CD8-positive, alpha-beta memory T cell (primary cell): Measurements from ENCODE around the gene EGFR. TPM values are rescaled to one million over a fixed set of nuclear protein-coding genes. Genes with fewer than 3 reads are reported as not detected.

Experiments
- CTCF ChIA-PET: fragments of 350-600 bp; sonication (Branson Sonifier 250); formaldehyde crosslinking; loops from one replicate; lab custom pipeline; 2021; ENCODE audit warnings: antibody characterized with exemption; lab: Charles Lee
- POLR2A ChIA-PET: fragments of 350-600 bp; sonication (Branson Sonifier 250); formaldehyde crosslinking; loops from one replicate; lab custom pipeline; 2021; ENCODE audit warnings: antibody characterized with exemption; lab: Charles Lee
- DNase-seq, 5 donors: peaks; one replicate each; pipeline versions ENCODE4 v3.0.0 to v3.0.0-alpha.2; 2020 to 2022; ENCODE audit warnings: mixed read lengths in 1 of 5
- H3K27ac ChIP-seq: one replicate; pipeline ENCODE4 v1.7.0; 2013; ENCODE audit warnings: low read depth, mild to moderate bottlenecking, low read length, moderate library complexity
- H3K27me3 ChIP-seq: 2 replicates; pipeline ENCODE4 v1.7.0; 2013; ENCODE audit warnings: low read length, mild to moderate bottlenecking; ENCODE audit not compliant: insufficient read depth, poor library complexity, severe bottlenecking
- H3K36me3 ChIP-seq: 2 replicates; pipeline ENCODE4 v1.7.0; 2013; ENCODE audit warnings: mild to moderate bottlenecking, low read length, moderate library complexity; ENCODE audit not compliant: insufficient read depth
- H3K4me1 ChIP-seq: 2 replicates; pipeline ENCODE4 v1.7.0; 2013; ENCODE audit warnings: mild to moderate bottlenecking, low read length, moderate library complexity; ENCODE audit not compliant: insufficient read depth
- H3K4me3 ChIP-seq: 2 replicates; pipeline ENCODE4 v1.7.0; 2013; ENCODE audit warnings: mild to moderate bottlenecking, low read length
- H3K9me3 ChIP-seq: 2 replicates; pipeline ENCODE4 v1.7.0; 2013; ENCODE audit warnings: mild to moderate bottlenecking, low read length
- H3K27ac Mint-ChIP-seq, 8 donors: one replicate each; pipeline ENCODE4 v1.8.0; 2020 to 2021; ENCODE audit warnings: mixed read lengths in 8 of 8, mild to moderate bottlenecking in 6 of 8, inconsistent platforms in 3 of 8, moderate library complexity in 3 of 8
- H3K27me3 Mint-ChIP-seq, 2 donors: one replicate each; pipeline ENCODE4 v1.8.0; 2020 to 2021; ENCODE audit warnings: mixed read lengths in 2 of 2, mild to moderate bottlenecking in 1 of 2, moderate library complexity in 1 of 2
- H3K36me3 Mint-ChIP-seq, 3 donors: one replicate each; pipeline ENCODE4 v1.8.0; 2020 to 2021; ENCODE audit warnings: mixed read lengths in 3 of 3, inconsistent platforms in 1 of 3, mild to moderate bottlenecking in 1 of 3
- H3K4me1 Mint-ChIP-seq, 3 donors: one replicate each; pipeline ENCODE4 v1.8.0; 2020 to 2021; ENCODE audit warnings: mixed read lengths in 3 of 3, inconsistent platforms in 1 of 3, mild to moderate bottlenecking in 1 of 3
- H3K4me3 Mint-ChIP-seq, 7 donors: one replicate each; pipeline ENCODE4 v1.8.0; 2020 to 2021; ENCODE audit warnings: mixed read lengths in 7 of 7, mild to moderate bottlenecking in 6 of 7, moderate library complexity in 4 of 7, inconsistent platforms in 2 of 7
- H3K9me3 Mint-ChIP-seq, 5 donors: one replicate each; pipeline ENCODE4 v1.8.0; 2020 to 2022; ENCODE audit warnings: mixed read lengths in 5 of 5, mild to moderate bottlenecking in 3 of 5, moderate library complexity in 2 of 5, inconsistent platforms in 1 of 5
- polyA plus RNA-seq: library from polyadenylated mRNA; unstranded; fragments of 300-500 nt; fragmentation: Illumina TruSeq; gene quantifications from one replicate; pipeline ENCODE4 v1.2.3, GENCODE V29; 2021
- total RNA-seq, 2 experiments: library from RNA; stranded (reverse); gene quantifications; one replicate each; pipeline ENCODE4 v1.2.3, GENCODE V29; 2021

Gene EGFR
- total and polyA plus RNA-seq, 3 experiments from 2014 or later: not detected

DNA sequence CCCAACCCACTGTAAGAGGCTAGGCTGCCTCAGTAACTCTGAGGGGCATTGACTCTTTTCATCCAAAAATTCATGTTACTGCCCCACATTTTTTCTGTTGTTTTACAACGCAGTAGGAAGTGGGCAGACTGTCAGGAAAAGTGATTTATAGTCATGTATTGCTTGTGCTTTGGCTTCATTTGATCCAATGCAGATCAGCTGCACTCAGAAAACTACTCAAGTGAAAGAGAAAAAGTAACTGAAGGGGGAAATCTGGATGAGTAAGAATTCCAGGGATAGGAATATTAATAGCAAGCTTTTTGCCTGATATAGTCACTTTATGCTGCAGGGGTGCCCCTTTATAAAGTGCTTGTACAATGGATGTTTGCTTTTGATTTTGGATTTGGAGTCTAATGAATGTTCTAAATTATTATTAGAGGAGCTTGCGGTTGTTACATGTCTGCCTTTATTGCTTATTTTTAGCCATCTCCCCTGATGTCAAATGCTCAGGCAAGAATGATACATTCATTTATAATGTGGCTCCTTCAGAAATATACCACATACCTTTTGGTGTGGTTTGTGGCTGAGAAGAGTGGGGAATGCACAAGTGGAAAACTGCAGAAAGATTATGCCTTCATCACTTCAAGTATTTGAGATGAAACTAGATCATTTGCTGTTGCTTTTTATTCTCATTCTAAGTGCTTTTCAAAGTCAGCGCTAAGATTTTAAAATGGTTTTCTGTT is 86.1 kb downstream of the EGFR start:
- DNase-seq: no peak
- Histone ChIP-seq H3K4me1 (no peaks in the 10 kb centered on the region), H3K27ac (no peak overlapping the region), H3K27me3 (no peaks in the 10 kb centered on the region), H3K36me3 (no peaks in the 10 kb centered on the region), H3K9me3 (no peaks in the 10 kb centered on the region), H3K4me3 (no peak overlapping the region)
- Mint-ChIP-seq H3K27ac (no peak overlapping the region), H3K4me1 (peaks cover 0 to 10% (median 9%) of the 10 kb centered on the region in 3 donors), H3K27me3 (peaks cover 16 to 30% of the 10 kb centered on the region in 2 donors), H3K36me3 (peaks cover 0 to 3% (median 0%) of the 10 kb centered on the region in 3 donors), H3K9me3 (no peaks in the 10 kb centered on the region), H3K4me3 (no peak overlapping the region)
- CTCF ChIA-PET: no interaction called here
- POLR2A ChIA-PET: no interaction called here

DNA sequence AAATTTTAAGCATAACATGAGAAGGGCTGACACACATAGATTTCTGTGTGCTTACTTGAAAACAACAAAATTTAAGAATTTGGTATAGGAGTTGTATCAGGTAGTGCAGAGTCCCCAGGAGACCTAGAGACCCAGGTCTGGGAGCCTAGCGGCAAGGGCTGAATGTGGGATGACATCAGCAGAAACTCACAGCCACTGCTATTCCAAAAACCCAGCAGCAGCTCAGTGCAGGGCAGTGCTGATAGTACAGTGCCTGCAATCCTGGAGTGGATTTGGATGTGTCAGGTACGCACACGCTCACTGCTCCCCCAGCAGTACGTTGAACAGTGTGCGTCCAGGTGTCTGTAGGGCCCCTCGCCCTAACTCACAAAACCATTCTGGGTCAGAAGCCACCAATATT is 87.1 kb downstream of the EGFR start:
- no peaks in the 10 kb centered on the region for H3K4me1 ChIP-seq
- no peaks in the 10 kb centered on the region for H3K36me3 ChIP-seq
- no peak overlapping the region for H3K27ac ChIP-seq
- H3K27me3 ChIP-seq: no peaks in the 10 kb centered on the region
- CTCF ChIA-PET: no interaction called here
- H3K4me1 Mint-ChIP-seq: peaks cover 0 to 10% (median 9%) of the 10 kb centered on the region in 3 donors
- no peak overlapping the region for H3K4me3 ChIP-seq
- H3K9me3 Mint-ChIP-seq: no peaks in the 10 kb centered on the region
- DNase-seq: no peak
- peaks cover 16 to 37% of the 10 kb centered on the region in 2 donors for H3K27me3 Mint-ChIP-seq
- H3K36me3 Mint-ChIP-seq: peaks cover 0 to 3% (median 0%) of the 10 kb centered on the region in 3 donors
- no peak overlapping the region for H3K27ac Mint-ChIP-seq
- POLR2A ChIA-PET: no interaction called here
- H3K9me3 ChIP-seq: no peaks in the 10 kb centered on the region
- H3K4me3 Mint-ChIP-seq: no peak overlapping the region

DNA sequence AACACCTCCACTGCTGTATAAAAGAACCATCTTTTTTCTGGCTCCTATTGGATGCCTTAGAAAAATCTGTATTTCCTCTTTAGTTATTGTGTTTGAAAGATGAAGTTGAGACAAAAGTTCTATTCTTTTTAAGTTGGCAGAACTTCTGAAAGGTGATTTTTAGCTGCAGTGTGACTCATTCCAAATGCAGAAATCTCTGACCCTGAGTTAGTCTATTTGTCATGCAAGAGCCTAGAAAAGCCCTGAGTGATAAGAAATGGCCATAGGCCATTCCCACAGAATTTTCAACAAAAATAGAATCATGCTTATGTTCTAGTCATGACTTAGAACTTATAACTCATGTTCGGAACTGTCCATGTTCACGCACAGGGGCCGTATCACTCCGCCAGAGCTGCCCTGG is 89.1 kb downstream of the EGFR start:
- ChIA-PET CTCF (no interaction called here), POLR2A (no interaction called here)
- H3K9me3 Mint-ChIP-seq: no peaks in the 10 kb centered on the region
- no peak for DNase-seq
- H3K27ac Mint-ChIP-seq: no peak overlapping the region
- peaks cover 0 to 10% (median 9%) of the 10 kb centered on the region in 3 donors for H3K4me1 Mint-ChIP-seq
- Histone ChIP-seq H3K27ac (no peak overlapping the region), H3K4me1 (no peaks in the 10 kb centered on the region), H3K9me3 (no peaks in the 10 kb centered on the region), H3K27me3 (no peaks in the 10 kb centered on the region), H3K4me3 (no peak overlapping the region), H3K36me3 (no peaks in the 10 kb centered on the region)
- H3K4me3 Mint-ChIP-seq: no peak overlapping the region
- H3K36me3 Mint-ChIP-seq: peaks cover 0 to 3% (median 0%) of the 10 kb centered on the region in 3 donors
- H3K27me3 Mint-ChIP-seq: peaks cover 8 to 30% of the 10 kb centered on the region in 2 donors

DNA sequence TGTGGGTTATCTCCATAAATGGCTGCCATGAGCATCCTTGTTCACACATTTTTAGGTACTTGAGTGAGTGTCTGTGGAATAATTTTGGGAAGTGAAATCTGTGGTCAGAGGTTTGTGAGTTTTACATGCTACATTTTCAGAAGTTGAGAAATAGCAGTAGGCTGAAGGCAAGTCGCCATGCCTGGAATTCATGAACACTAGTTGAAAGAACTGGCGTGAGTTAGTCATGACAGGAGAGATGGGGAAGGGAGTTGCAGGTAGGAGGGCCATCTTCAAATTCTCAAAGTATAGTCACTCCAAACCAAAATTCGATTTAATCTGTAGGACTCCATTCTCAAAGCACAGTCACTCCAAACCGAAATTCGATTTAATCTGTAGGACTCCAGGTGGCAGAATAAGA is 89.6 kb downstream of the EGFR start:
- H3K9me3 ChIP-seq: no peaks in the 10 kb centered on the region
- H3K27me3 ChIP-seq: no peaks in the 10 kb centered on the region
- no peak overlapping the region for H3K27ac Mint-ChIP-seq
- peaks cover 0 to 3% (median 0%) of the 10 kb centered on the region in 3 donors for H3K36me3 Mint-ChIP-seq
- H3K36me3 ChIP-seq: no peaks in the 10 kb centered on the region
- H3K4me1 Mint-ChIP-seq: peaks cover 3 to 14% (median 12%) of the 10 kb centered on the region in 3 donors
- H3K27me3 Mint-ChIP-seq: peaks cover 8 to 33% of the 10 kb centered on the region in 2 donors
- no peak overlapping the region for H3K4me3 ChIP-seq
- H3K4me1 ChIP-seq: no peaks in the 10 kb centered on the region
- no peak overlapping the region for H3K27ac ChIP-seq
- POLR2A ChIA-PET: no interaction called here
- no peaks in the 10 kb centered on the region for H3K9me3 Mint-ChIP-seq
- CTCF ChIA-PET: no interaction called here
- no peak overlapping the region for H3K4me3 Mint-ChIP-seq
- no peak for DNase-seq

DNA sequence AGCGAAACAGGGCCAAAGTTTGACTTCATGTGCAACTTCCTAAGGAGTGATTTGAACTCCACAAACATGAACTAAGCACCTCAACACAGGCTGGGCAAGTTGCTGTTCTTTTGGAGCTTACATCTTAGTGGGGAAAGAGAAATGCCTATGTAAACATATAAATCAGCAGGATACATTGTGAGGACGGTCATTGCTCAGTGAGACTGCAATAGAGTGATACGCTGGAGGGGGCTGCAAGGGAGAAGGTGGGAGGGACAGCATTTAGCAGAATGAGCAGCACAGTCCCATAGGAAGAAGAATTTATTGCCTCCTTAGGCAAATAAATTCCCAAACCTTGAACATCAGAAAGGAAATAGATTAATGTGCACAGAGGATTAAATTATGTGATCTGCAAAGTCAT is 90.0 kb downstream of the EGFR start:
- Histone ChIP-seq H3K9me3 (no peaks in the 10 kb centered on the region), H3K4me3 (no peak overlapping the region), H3K4me1 (no peaks in the 10 kb centered on the region), H3K27ac (no peak overlapping the region), H3K36me3 (no peaks in the 10 kb centered on the region), H3K27me3 (no peaks in the 10 kb centered on the region)
- peaks cover 7 to 18% (median 17%) of the 10 kb centered on the region in 3 donors for H3K4me1 Mint-ChIP-seq
- no peak overlapping the region for H3K27ac Mint-ChIP-seq
- H3K9me3 Mint-ChIP-seq: no peaks in the 10 kb centered on the region
- peaks cover 8 to 34% of the 10 kb centered on the region in 2 donors for H3K27me3 Mint-ChIP-seq
- no peak overlapping the region for H3K4me3 Mint-ChIP-seq
- ChIA-PET CTCF (no interaction called here), POLR2A (no interaction called here)
- peaks cover 0 to 3% (median 0%) of the 10 kb centered on the region in 3 donors for H3K36me3 Mint-ChIP-seq
- no peak for DNase-seq

DNA sequence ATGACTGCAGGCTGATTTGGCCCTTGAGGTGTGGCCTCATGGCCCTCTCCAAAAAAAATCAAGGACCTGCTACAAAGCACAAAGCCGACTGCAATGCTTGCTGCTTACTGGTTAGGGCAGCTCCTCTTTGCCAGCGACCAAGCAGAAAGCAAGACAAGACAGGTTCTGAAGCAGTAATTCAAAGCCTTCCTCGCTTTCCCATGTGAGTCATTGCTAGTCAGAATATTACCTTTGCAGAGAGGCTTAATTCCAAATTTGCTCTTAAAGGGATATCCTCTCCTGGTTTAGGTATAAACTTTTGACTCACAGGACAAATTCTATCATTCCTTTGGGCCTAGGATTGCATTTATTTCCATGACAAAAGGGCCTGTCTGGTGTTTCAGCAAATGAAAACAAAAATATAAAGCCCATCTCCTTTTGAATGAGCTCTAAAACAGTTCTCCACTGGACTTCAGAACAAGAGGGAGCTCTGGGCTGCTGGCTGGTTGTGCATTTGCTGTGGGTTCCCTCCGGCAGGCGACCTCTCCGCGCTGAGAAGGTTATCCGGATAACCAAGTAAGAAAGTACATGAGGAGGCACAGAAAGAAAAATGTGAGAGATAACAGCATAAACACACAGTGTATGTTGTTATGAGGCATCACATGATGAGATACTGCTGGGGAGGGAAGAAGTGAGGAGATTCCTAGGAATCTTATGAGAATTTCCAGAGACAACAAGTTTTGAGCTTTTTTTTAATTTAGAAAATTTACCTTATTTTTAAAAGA is 90.8 kb downstream of the EGFR start:
- Mint-ChIP-seq H3K4me3 (no peak overlapping the region), H3K27ac (no peak overlapping the region), H3K27me3 (peaks cover 6 to 34% of the 10 kb centered on the region in 2 donors), H3K36me3 (peaks cover 0 to 3% (median 0%) of the 10 kb centered on the region in 3 donors), H3K4me1 (peaks cover 8 to 19% (median 18%) of the 10 kb centered on the region in 3 donors), H3K9me3 (no peaks in the 10 kb centered on the region)
- Histone ChIP-seq H3K9me3 (no peaks in the 10 kb centered on the region), H3K27me3 (no peaks in the 10 kb centered on the region), H3K27ac (no peak overlapping the region), H3K4me1 (no peaks in the 10 kb centered on the region), H3K36me3 (no peaks in the 10 kb centered on the region), H3K4me3 (no peak overlapping the region)
- CTCF ChIA-PET: no interaction called here
- DNase-seq: no peak
- POLR2A ChIA-PET: no interaction called here

DNA sequence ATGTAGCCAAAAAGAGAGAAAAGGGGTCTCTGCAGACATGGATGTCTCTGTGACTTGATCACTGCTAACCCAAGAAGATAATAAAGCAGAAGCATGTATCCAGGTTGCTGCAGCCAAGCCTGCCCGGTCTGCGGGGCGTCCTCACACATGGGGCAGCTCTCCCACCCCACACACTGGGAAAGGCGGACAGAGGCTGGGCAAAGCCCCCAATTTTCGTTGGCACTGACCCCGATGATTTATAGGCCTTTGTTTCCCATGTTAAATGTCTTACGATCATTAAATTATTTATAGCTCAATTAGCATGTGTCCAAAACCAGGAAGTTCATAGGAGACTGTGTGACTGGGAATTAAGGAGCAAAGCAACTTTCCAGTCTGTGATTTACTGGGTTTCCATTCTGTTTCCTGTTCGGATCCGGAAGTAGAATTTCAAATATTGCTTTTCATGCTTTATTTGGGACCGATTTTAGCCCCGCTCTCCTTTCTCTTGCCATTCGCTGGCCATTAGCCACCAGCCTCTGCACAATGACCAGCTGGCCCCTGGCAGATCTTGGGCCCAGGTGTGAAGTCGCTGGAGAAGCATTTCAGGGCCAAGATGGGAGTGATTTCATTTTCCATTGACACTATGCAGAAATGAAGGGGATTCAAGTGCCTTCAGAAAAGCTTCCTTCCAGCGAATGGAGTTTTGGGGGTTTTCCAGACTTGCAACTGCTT is 91.6 kb downstream of the EGFR start:
- no peak overlapping the region for H3K4me3 ChIP-seq
- no peak overlapping the region for H3K4me3 Mint-ChIP-seq
- H3K4me1 ChIP-seq: no peaks in the 10 kb centered on the region
- no peak for DNase-seq
- peaks cover 0 to 3% (median 0%) of the 10 kb centered on the region in 3 donors for H3K36me3 Mint-ChIP-seq
- CTCF ChIA-PET: no interaction called here
- H3K27me3 ChIP-seq: no peaks in the 10 kb centered on the region
- no peaks in the 10 kb centered on the region for H3K9me3 Mint-ChIP-seq
- H3K27ac Mint-ChIP-seq: no peak overlapping the region
- H3K9me3 ChIP-seq: no peaks in the 10 kb centered on the region
- no peak overlapping the region for H3K27ac ChIP-seq
- H3K4me1 Mint-ChIP-seq: peaks cover 8 to 11% (median 10%) of the 10 kb centered on the region in 3 donors
- peaks cover 6 to 34% of the 10 kb centered on the region in 2 donors for H3K27me3 Mint-ChIP-seq
- POLR2A ChIA-PET: no interaction called here
- no peaks in the 10 kb centered on the region for H3K36me3 ChIP-seq

DNA sequence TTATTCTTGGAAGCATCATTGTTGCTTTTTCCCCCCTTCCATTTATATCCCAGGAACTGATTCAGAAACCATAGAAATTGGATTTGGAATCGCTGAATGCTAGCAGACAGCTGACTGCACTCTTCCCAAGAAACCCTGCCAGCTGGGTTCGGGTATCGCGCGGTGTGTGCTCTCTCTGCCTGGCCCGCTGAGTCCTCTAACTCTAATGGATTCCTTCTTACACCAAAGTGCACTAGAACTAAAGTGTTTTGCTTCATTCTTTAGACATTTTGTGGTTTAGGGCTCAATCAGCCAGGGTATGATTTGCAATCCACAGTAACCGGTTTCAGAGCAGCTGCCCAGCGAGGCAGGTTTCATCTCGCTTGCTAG is 92.2 kb downstream of the EGFR start:
- POLR2A ChIA-PET: no interaction called here
- no peak overlapping the region for H3K27ac Mint-ChIP-seq
- H3K9me3 ChIP-seq: no peaks in the 10 kb centered on the region
- H3K36me3 ChIP-seq: no peaks in the 10 kb centered on the region
- no peak overlapping the region for H3K27ac ChIP-seq
- H3K9me3 Mint-ChIP-seq: no peaks in the 10 kb centered on the region
- no peaks in the 10 kb centered on the region for H3K27me3 ChIP-seq
- H3K36me3 Mint-ChIP-seq: peaks cover 0 to 3% (median 0%) of the 10 kb centered on the region in 3 donors
- peaks cover 6 to 39% of the 10 kb centered on the region in 2 donors for H3K27me3 Mint-ChIP-seq
- CTCF ChIA-PET: no interaction called here
- DNase-seq: no peak
- peaks cover 8 to 11% (median 10%) of the 10 kb centered on the region in 3 donors for H3K4me1 Mint-ChIP-seq
- H3K4me1 ChIP-seq: no peaks in the 10 kb centered on the region
- no peak overlapping the region for H3K4me3 Mint-ChIP-seq
- H3K4me3 ChIP-seq: no peak overlapping the region
